ENCODE results near the gene HPGDS. TPM values are rescaled to one million over a fixed set of nuclear protein-coding genes. Genes with fewer than 3 reads are reported as not detected.

The HPGDS gene
- total RNA-seq, 1 donor from 2014 or later, result 7.3 TPM

DNA sequence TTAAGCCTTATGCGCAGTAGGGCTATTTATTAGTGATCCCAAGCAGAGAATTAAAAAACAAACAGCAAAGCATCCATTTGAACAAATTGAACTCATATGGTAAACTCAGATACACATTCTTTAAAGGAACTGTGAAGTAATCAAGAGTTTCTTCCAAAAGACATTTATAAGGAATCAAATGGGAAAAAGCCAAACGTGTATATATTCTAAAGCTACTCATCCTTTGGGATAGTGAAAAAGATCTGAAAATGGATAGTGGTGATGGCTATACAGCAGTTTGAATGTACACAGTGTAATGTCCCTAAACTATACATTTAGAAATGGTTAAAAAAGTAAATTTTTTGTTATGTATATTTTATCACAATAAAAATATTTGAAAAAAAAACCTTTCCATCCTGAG, 16.6 kb upstream of the HPGDS start:
- Histone ChIP-seq H3K9ac (ENCODE audit: low read depth in 1 of 3, low read length in 3 of 3) (no peak overlapping the region), H3K27ac (ENCODE audit: low read depth, low read length) (no peak overlapping the region), H3K27me3 (ENCODE audit: control insufficient read depth in 3 of 3, insufficient read depth in 3 of 3, low read length in 3 of 3) (no peaks in the 10 kb centered on the region), H3K4me3 (ENCODE audit: low read length in 3 of 3) (no peak overlapping the region), H3K4me1 (ENCODE audit: control insufficient read depth in 3 of 3, insufficient read depth in 3 of 3, low read length in 3 of 3) (no peaks in the 10 kb centered on the region), H3K9me3 (ENCODE audit: control insufficient read depth in 3 of 3, low read length in 3 of 3) (no peaks in the 10 kb centered on the region), H3K36me3 (ENCODE audit: control insufficient read depth in 3 of 3, insufficient read depth in 3 of 3, low read length in 3 of 3) (no peaks in the 10 kb centered on the region)

DNA sequence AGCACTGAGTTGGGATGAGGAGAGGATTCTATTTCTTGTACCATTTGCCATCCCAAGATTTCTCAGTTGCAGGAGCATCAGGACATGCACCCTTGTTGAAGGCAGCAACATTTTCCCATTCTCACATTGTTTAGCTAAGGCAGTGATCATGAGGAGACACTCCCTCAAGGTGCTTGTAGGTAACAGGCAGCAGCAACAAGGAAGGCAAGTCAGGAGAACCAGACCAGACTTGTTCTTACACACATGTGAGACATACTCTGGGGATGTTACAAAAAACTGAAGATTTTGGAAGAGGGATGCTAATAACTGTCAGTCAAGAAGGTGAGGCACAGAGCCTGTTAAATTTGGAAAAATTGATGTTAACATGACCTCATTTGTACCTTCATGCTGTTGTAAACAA, 15.5 kb upstream of the HPGDS start:
- Histone ChIP-seq H3K4me1 (ENCODE audit: control insufficient read depth in 3 of 3, insufficient read depth in 3 of 3, low read length in 3 of 3) (no peaks in the 10 kb centered on the region), H3K9ac (ENCODE audit: low read depth in 1 of 3, low read length in 3 of 3) (no peak overlapping the region), H3K27ac (ENCODE audit: low read depth, low read length) (no peak overlapping the region), H3K9me3 (ENCODE audit: control insufficient read depth in 3 of 3, low read length in 3 of 3) (no peaks in the 10 kb centered on the region), H3K27me3 (ENCODE audit: control insufficient read depth in 3 of 3, insufficient read depth in 3 of 3, low read length in 3 of 3) (no peaks in the 10 kb centered on the region), H3K36me3 (ENCODE audit: control insufficient read depth in 3 of 3, insufficient read depth in 3 of 3, low read length in 3 of 3) (no peaks in the 10 kb centered on the region), H3K4me3 (ENCODE audit: low read length in 3 of 3) (no peak overlapping the region)

- Histone ChIP-seq H3K4me1 (ENCODE audit: control insufficient read depth in 3 of 3, insufficient read depth in 3 of 3, low read length in 3 of 3) (no peaks in the 10 kb centered on the region), H3K4me3 (ENCODE audit: low read length in 3 of 3) (no peak overlapping the region), H3K36me3 (ENCODE audit: control insufficient read depth in 3 of 3, insufficient read depth in 3 of 3, low read length in 3 of 3) (no peaks in the 10 kb centered on the region), H3K27me3 (ENCODE audit: control insufficient read depth in 3 of 3, insufficient read depth in 3 of 3, low read length in 3 of 3) (no peaks in the 10 kb centered on the region), H3K9me3 (ENCODE audit: control insufficient read depth in 3 of 3, low read length in 3 of 3) (no peaks in the 10 kb centered on the region), H3K9ac (ENCODE audit: low read depth in 1 of 3, low read length in 3 of 3) (no peak overlapping the region), H3K27ac (ENCODE audit: low read depth, low read length) (no peak overlapping the region)
Measured at GRCh38 chr4:94357624-94358023, 15.0 kb upstream of the HPGDS start.

DNA sequence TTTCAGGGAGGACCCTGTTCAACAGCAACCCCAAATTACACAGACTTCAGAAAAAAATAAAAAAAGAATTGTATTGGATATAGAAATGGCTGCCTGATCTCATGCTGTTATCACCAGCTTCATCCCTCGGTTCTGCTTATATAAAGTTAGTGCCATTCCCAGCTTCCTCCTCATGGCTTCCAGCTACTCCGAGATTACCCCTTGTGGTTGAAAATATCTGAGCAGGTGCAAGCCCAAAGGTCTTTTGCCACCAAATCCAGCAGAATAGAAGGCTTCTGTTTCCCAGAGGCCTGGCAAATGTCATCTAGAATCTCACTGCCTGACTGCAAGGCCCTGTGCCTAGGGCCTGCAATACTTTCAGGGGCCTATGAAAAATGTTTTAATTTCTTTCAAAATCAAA, 13.8 kb upstream of the HPGDS start:
- Histone ChIP-seq H3K27me3 (ENCODE audit: control insufficient read depth in 3 of 3, insufficient read depth in 3 of 3, low read length in 3 of 3) (no peaks in the 10 kb centered on the region), H3K27ac (ENCODE audit: low read depth, low read length) (no peak overlapping the region), H3K36me3 (ENCODE audit: control insufficient read depth in 3 of 3, insufficient read depth in 3 of 3, low read length in 3 of 3) (no peaks in the 10 kb centered on the region), H3K9ac (ENCODE audit: low read depth in 1 of 3, low read length in 3 of 3) (no peak overlapping the region), H3K4me1 (ENCODE audit: control insufficient read depth in 3 of 3, insufficient read depth in 3 of 3, low read length in 3 of 3) (no peaks in the 10 kb centered on the region), H3K9me3 (ENCODE audit: control insufficient read depth in 3 of 3, low read length in 3 of 3) (no peaks in the 10 kb centered on the region), H3K4me3 (ENCODE audit: low read length in 3 of 3) (no peak overlapping the region)

DNA sequence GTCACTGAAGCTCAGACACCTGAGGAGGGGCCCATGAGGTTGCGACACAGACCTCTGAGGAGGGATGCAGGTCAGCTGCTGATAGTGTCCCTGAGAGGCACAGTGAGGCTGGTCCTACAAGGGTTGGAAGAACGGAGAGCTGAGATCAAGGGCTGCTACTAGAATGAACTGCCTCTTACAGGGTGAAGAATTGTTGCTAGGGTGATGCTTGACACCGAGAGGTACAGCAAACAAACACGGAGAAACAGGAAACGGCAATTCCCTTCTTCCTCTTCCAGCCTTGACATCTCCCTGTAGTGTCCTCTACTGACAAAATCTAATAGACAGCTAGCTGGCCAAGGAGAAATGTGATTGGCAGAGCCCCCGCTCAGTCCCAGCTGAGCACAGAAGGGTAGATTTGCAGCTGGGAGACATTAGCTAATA, 11.8 kb upstream of the HPGDS start:
- no peaks in the 10 kb centered on the region for H3K27me3 ChIP-seq (ENCODE audit: control insufficient read depth in 3 of 3, insufficient read depth in 3 of 3, low read length in 3 of 3)
- no peak overlapping the region for H3K27ac ChIP-seq (ENCODE audit: low read depth, low read length)
- H3K9ac ChIP-seq (ENCODE audit: low read depth in 1 of 3, low read length in 3 of 3), result no peak overlapping the region
- H3K36me3 ChIP-seq (ENCODE audit: control insufficient read depth in 3 of 3, insufficient read depth in 3 of 3, low read length in 3 of 3), result no peaks in the 10 kb centered on the region
- H3K9me3 ChIP-seq (ENCODE audit: control insufficient read depth in 3 of 3, low read length in 3 of 3), result no peaks in the 10 kb centered on the region
- no peaks in the 10 kb centered on the region for H3K4me1 ChIP-seq (ENCODE audit: control insufficient read depth in 3 of 3, insufficient read depth in 3 of 3, low read length in 3 of 3)
- H3K4me3 ChIP-seq (ENCODE audit: low read length in 3 of 3), result no peak overlapping the region

- no peak overlapping the region for H3K9ac ChIP-seq (ENCODE audit: low read depth in 1 of 3, low read length in 3 of 3)
- H3K9me3 ChIP-seq (ENCODE audit: control insufficient read depth in 3 of 3, low read length in 3 of 3), result no peaks in the 10 kb centered on the region
Measured at GRCh38 chr4:94352996-94353395, 10.4 kb upstream of the HPGDS start.

GRCh38 chr4:94352163-94352562, 9.5 kb upstream of the HPGDS start:
- H3K9ac ChIP-seq (ENCODE audit: low read depth in 1 of 3, low read length in 3 of 3), result no peak overlapping the region
- no peaks in the 10 kb centered on the region for H3K4me1 ChIP-seq (ENCODE audit: control insufficient read depth in 3 of 3, insufficient read depth in 3 of 3, low read length in 3 of 3)
- no peaks in the 10 kb centered on the region for H3K27me3 ChIP-seq (ENCODE audit: control insufficient read depth in 3 of 3, insufficient read depth in 3 of 3, low read length in 3 of 3)
- H3K9me3 ChIP-seq (ENCODE audit: control insufficient read depth in 3 of 3, low read length in 3 of 3), result no peaks in the 10 kb centered on the region
- H3K36me3 ChIP-seq (ENCODE audit: control insufficient read depth in 3 of 3, insufficient read depth in 3 of 3, low read length in 3 of 3), result no peaks in the 10 kb centered on the region
- H3K4me3 ChIP-seq (ENCODE audit: low read length in 3 of 3), result no peak overlapping the region
- no peak overlapping the region for H3K27ac ChIP-seq (ENCODE audit: low read depth, low read length)

More at GRCh38 chr4:94352996-94353395, 10.4 kb upstream of the HPGDS start:
- Histone ChIP-seq H3K4me3 (ENCODE audit: low read length in 3 of 3) (no peak overlapping the region), H3K4me1 (ENCODE audit: control insufficient read depth in 3 of 3, insufficient read depth in 3 of 3, low read length in 3 of 3) (no peaks in the 10 kb centered on the region), H3K27me3 (ENCODE audit: control insufficient read depth in 3 of 3, insufficient read depth in 3 of 3, low read length in 3 of 3) (no peaks in the 10 kb centered on the region), H3K36me3 (ENCODE audit: control insufficient read depth in 3 of 3, insufficient read depth in 3 of 3, low read length in 3 of 3) (no peaks in the 10 kb centered on the region), H3K27ac (ENCODE audit: low read depth, low read length) (no peak overlapping the region)

- no peaks in the 10 kb centered on the region for H3K4me1 ChIP-seq (ENCODE audit: control insufficient read depth in 3 of 3, insufficient read depth in 3 of 3, low read length in 3 of 3)
- H3K4me3 ChIP-seq (ENCODE audit: low read length in 3 of 3), result no peak overlapping the region
- no peaks in the 10 kb centered on the region for H3K36me3 ChIP-seq (ENCODE audit: control insufficient read depth in 3 of 3, insufficient read depth in 3 of 3, low read length in 3 of 3)
- H3K9ac ChIP-seq (ENCODE audit: low read depth in 1 of 3, low read length in 3 of 3), result no peak overlapping the region
- no peaks in the 10 kb centered on the region for H3K9me3 ChIP-seq (ENCODE audit: control insufficient read depth in 3 of 3, low read length in 3 of 3)
- no peaks in the 10 kb centered on the region for H3K27me3 ChIP-seq (ENCODE audit: control insufficient read depth in 3 of 3, insufficient read depth in 3 of 3, low read length in 3 of 3)
- no peak overlapping the region for H3K27ac ChIP-seq (ENCODE audit: low read depth, low read length)
Measured at GRCh38 chr4:94351319-94351718, 8.7 kb upstream of the HPGDS start.

GRCh38 chr4:94350095-94350494, 7.5 kb upstream of the HPGDS start:
- Histone ChIP-seq H3K9ac (ENCODE audit: low read depth in 1 of 3, low read length in 3 of 3) (no peak overlapping the region), H3K4me1 (ENCODE audit: control insufficient read depth in 3 of 3, insufficient read depth in 3 of 3, low read length in 3 of 3) (no peaks in the 10 kb centered on the region), H3K27ac (ENCODE audit: low read depth, low read length) (no peak overlapping the region), H3K27me3 (ENCODE audit: control insufficient read depth in 3 of 3, insufficient read depth in 3 of 3, low read length in 3 of 3) (no peaks in the 10 kb centered on the region), H3K4me3 (ENCODE audit: low read length in 3 of 3) (no peak overlapping the region), H3K36me3 (ENCODE audit: control insufficient read depth in 3 of 3, insufficient read depth in 3 of 3, low read length in 3 of 3) (no peaks in the 10 kb centered on the region), H3K9me3 (ENCODE audit: control insufficient read depth in 3 of 3, low read length in 3 of 3) (no peaks in the 10 kb centered on the region)

GRCh38 chr4:94349193-94349592, 6.6 kb upstream of the HPGDS start:
- no peaks in the 10 kb centered on the region for H3K36me3 ChIP-seq (ENCODE audit: control insufficient read depth in 3 of 3, insufficient read depth in 3 of 3, low read length in 3 of 3)
- H3K27ac ChIP-seq (ENCODE audit: low read depth, low read length), result no peak overlapping the region
- no peaks in the 10 kb centered on the region for H3K27me3 ChIP-seq (ENCODE audit: control insufficient read depth in 3 of 3, insufficient read depth in 3 of 3, low read length in 3 of 3)
- H3K4me1 ChIP-seq (ENCODE audit: control insufficient read depth in 3 of 3, insufficient read depth in 3 of 3, low read length in 3 of 3), result no peaks in the 10 kb centered on the region
- no peak overlapping the region for H3K4me3 ChIP-seq (ENCODE audit: low read length in 3 of 3)
- no peak overlapping the region for H3K9ac ChIP-seq (ENCODE audit: low read depth in 1 of 3, low read length in 3 of 3)
- no peaks in the 10 kb centered on the region for H3K9me3 ChIP-seq (ENCODE audit: control insufficient read depth in 3 of 3, low read length in 3 of 3)

GRCh38 chr4:94348666-94349065, 6.0 kb upstream of the HPGDS start:
- H3K27ac ChIP-seq (ENCODE audit: low read depth, low read length), result no peak overlapping the region

More at GRCh38 chr4:94348666-94349065, 6.0 kb upstream of the HPGDS start:
- Histone ChIP-seq H3K27me3 (ENCODE audit: control insufficient read depth in 3 of 3, insufficient read depth in 3 of 3, low read length in 3 of 3) (no peaks in the 10 kb centered on the region), H3K9ac (ENCODE audit: low read depth in 1 of 3, low read length in 3 of 3) (no peak overlapping the region), H3K4me1 (ENCODE audit: control insufficient read depth in 3 of 3, insufficient read depth in 3 of 3, low read length in 3 of 3) (no peaks in the 10 kb centered on the region), H3K36me3 (ENCODE audit: control insufficient read depth in 3 of 3, insufficient read depth in 3 of 3, low read length in 3 of 3) (no peaks in the 10 kb centered on the region), H3K9me3 (ENCODE audit: control insufficient read depth in 3 of 3, low read length in 3 of 3) (no peaks in the 10 kb centered on the region), H3K4me3 (ENCODE audit: low read length in 3 of 3) (no peak overlapping the region)

Measured in skeletal muscle tissue (tissue), 4 donors.